ENCODE results near the gene SIPA1L3. TPM values are rescaled to one million over a fixed set of nuclear protein-coding genes. Genes with fewer than 3 reads are reported as not detected.
A peak's percentile ranks its signal among the peaks of the same experiment; 100 is the strongest.
"Not testable (repeated sequence)": the region's sequence is repeated elsewhere in the genome, so short reads cannot be mapped to it uniquely, and the experiment has no call there.

SIPA1L3 gene
- polyA plus RNA-seq, 4 donors = 23.3 to 30.6 (median 23.9) TPM

DNA sequence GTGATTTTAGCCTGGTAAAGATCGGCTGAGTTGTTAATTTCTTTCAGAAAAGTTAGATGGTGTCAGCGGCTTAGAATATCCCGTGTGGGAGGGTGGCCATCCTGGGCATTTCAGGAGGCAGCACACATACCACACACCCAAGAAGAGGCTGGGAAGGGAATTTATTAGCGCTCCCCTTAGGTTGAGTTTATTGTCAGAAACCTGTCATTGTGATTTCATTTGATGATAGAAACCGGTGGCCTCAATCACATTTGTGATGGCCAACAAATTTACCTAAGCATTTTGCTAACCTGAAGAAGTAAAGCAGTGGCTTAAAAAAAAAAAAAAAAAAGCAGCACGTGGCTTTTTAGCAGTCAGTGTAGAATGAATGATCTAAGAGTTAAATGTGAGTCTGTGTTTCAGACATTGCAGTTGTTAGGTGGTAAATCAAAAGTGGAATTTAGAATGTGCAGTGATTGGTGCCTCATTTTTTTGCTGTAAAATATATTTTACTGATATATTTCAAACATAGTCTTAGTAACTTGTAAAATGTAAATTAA, 2.7 kb downstream of the SIPA1L3 start:
- DNase-seq (ENCODE audit: low read depth in 4 of 4, low spot score in 3 of 4) = no peak

DNA sequence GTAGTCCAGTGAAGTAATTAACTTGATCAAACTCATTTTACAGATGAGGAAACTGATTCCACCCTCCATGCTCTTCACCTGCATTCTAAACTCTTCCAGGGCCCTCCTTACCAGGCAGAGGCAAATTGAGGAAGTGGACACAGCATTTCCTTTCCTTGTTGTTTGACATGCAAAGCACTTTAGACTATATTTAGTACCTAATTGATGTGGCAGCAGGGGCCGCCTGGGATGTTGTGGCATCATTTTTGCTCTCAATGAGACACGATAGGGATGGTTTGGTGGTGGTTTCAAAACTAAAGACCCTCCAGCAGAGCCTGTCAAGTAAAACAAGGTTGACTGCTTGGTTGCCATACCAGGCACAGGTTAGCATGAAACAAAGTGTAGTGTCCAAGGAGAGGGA, 7.9 kb downstream of the SIPA1L3 start:
- DNase-seq (ENCODE audit: low read depth in 4 of 4, low spot score in 3 of 4) = no peak

DNA sequence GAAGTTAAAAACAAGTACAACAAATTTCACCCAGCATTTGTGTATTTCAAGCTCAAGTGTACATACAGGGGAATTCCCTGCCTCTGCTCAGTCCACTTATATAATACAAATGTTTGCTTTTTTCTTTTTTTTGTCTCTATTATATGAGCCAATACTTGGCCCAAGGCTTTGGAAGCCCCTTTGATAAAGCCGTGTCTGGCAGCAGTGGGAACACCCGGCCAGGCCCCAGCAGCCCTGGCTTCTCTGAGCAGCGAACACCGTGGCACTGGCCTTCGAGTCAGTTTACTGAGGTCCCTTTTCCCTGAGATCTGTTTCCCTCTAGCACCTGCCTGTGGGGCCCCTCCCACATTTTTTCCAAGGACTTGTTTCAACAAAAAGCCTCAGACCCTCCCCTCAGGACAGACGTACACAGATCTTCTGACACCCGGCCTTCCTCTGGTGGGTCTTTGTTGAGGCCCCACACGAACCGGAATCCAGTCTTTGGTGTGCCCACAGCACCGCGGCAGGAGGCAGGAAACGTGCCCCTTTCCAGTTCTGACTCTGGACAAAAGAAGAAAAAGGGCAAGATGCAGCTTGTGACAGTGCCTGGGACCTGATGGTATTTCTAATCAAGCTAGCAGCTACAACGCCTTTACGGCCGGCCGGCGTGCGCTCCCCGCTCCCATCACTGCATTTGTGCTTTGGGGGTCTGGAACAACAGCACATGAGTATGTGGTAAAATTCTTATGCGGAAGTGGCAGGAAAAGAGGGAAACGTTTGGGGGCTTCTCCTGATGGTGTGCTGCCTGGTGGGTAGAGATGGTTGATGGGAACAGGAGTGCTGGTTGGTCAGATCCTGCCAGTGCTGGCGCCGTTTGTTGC, 13.8 kb downstream of the SIPA1L3 start:
- no peak for DNase-seq (ENCODE audit: low read depth in 4 of 4, low spot score in 3 of 4)

DNA sequence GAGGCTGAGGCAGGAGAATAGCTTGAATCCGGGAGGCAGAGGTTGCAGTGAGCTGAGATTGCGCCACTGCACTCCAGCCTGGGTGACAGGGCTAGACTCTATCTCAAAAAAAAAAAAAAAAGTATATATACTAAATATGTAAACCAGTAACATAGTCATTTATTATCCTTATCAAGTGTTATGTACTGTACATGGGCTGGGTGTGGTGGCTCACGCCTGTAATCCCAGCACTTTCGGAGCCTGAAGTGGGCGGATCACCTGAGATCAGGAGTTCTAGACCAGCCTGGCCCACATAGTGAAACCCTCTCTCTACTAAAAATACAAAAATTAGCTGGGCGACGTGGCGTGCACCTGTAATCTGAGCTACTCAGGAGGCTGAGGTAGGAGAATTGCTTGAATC, 17.6 kb downstream of the SIPA1L3 start:
- not testable (repeated sequence) for DNase-seq (ENCODE audit: low read depth in 4 of 4, low spot score in 3 of 4)

DNA sequence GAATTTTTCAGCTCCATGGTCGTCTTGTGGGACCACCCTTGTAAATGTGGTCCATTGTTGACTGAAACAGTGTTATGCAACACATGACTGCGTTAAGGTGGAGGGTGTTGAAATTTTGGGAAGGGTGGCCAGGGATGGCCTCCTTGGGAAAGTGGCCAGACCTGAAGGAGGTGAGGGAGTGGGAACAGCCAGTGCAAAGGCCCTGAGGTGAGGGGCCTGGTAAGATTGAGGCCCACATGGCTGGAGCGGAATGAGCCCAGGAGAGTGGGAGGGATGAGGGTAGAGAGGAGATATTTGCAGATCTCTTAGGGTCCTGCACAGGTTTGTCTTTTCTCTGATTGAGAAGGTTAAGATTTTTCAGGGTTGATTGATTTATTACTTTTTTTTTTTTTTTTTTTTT, 18.2 kb downstream of the SIPA1L3 start:
- no peak for DNase-seq (ENCODE audit: low read depth in 4 of 4, low spot score in 3 of 4)

DNA sequence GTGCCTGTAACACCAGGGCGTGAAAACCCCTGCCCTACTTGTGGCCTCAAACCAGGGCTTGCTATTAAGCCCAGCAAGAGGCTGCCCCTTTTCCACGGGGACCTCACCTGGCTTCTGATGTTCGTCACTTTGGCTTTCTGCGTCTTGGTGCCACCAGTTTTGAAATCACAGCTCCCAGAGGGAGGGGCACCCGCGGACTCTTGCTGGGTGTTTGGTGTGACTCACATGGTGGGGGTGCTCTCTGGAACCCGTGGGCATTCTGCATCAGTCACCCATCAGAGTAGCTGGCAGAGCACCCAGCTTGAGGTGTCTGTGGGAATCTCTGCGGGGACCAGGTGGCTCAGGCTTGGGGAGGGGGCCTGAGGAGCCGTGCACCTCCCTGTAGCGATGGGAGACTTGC, 19.2 kb downstream of the SIPA1L3 start:
- no peak for DNase-seq (ENCODE audit: low read depth in 4 of 4, low spot score in 3 of 4)

DNA sequence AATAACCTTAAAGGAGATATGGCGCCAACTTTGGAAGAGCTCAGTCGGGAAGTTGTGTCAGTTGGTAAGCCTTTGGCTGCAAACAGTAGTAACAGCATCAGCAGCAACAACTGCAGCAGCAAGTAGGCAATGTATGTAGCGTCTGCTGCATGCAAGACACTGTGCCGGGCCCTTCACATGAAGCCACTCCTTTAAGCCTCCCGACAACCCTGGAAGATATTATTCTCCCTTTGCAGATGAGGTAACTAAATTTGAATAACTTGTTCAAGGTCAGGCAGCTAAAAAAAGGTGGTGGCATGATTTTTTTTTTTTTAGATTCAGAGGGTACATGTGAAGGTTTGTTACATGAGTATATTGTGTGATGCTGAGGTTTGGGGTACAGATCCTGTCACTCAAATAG, 19.7 kb downstream of the SIPA1L3 start:
- DNase-seq (ENCODE audit: low read depth in 4 of 4, low spot score in 3 of 4) = no peak

DNA sequence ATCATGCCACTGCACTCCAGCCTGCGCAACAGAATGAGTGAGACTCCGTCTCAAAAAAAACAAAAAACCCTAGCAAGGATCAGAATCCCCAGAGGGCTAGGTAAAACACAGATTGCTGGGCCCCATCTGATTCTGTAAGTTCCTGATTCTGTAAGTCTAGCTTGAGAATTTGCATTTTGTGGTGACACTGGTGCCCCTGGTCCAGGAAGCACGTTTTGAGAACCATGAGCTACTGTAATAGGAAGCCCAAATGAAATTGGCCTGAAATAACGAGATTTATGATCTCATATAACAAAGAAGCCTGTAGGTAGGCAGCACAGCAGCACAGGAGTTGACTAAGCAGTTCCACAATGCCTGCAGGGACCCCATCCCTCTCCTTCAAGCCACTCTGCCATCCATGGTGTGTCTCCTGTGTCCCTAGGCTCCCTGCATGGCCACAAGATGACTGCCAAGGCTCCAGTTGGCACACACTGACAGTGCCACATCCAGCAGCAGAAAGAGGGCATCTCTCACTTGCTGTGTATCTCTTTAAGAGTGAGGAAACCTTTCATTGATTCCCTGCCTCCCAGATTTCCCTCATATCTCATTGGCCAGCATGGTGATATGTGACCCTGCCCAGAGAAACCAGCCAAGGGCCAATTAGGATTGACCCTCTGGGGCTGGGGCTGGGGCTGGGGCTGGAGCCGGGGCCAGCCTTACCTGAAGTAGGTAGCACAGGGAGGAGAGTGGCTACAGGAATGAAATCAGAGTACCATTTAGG, 21.7 kb downstream of the SIPA1L3 start:
- DNase-seq (ENCODE audit: low read depth in 4 of 4, low spot score in 3 of 4) = no peak

DNA sequence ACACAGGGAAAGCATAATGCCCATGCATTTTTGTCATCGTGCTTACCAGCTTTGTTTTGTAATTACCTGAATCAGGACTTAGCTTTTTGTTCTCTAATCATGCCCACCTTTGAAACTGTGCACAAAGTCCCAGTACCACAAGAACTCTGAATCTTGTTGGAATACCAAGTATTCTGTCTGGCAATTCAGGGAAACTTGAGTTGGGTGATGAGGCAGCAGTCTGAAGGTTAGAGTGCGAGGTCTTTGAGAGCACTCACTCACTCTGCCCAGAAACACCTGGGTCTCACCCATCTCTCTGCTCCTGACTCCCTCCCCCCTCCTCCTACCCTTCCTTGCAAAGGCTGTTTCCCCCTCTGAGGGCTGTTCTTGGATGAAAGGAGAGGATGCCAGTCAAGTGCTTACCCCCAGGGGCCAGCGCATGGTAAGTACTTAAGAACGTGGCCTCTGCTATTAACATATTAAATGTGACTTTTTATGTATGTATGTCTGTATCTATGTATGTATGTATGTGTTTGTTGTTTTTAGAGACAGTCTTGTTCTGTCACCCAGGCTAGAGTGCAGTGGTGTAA, 22.4 kb downstream of the SIPA1L3 start:
- no peak for DNase-seq (ENCODE audit: low read depth in 4 of 4, low spot score in 3 of 4)

DNA sequence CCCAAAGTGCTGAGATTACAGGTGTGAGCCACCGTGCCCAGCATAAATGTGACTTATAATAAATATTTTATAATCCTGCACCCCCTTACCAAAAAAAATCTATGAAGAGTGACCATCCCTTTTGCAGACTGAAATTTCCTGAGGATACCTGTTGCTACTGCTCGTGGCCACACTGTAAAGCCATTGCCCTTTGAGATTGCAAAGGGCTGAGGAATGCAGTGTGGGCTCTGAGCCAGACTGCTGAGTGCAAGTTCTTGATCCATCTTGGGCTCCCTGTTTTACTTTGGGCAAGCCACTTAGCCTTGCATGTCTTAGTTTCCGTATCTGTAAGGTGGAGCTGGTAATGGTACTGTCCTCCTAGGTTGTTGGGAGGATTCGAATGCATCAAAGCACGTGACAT, 23.4 kb downstream of the SIPA1L3 start:
- no peak for DNase-seq (ENCODE audit: low read depth in 4 of 4, low spot score in 3 of 4)

DNA sequence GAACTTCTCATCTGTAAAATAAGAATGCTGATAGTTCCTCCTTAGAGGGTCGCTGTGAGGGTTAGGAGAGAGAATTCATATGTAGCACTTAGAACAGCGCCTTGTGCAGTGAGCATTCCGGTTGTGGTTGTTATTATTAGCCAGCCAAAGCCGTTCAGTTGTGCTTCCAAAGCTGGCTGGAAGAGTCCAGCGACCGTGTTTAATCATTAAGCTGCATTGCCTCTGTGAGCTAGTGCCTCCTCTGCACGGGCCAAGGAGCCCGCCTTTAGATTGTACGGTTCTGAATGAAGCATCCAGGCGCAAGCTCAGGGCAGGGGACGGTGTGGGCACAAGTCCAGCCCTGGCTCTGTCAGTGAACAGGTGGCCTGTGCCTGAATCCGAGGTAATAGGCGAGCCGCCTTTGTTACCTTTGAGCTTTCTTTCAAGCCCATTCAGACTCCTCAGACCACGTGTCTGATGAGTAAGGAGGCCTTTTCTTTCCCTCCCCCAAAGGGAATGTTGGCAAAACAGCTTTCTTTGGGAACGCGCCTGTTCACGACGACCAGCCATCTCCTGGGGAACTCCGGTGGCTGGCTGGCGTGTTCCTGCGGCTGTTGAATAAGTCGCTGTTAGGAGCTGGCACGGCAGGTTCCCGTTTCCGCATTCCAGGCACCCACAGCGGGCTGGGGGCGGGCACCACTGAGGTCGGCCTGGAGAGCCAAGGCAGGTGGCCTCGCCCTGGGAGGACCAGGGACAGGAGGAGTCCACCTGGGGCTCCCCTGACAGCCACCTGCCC, 25.1 kb downstream of the SIPA1L3 start:
- peak in 3 of 4 donors; percentile 69 to 83 (median 80) for DNase-seq (ENCODE audit: low read depth in 4 of 4, low spot score in 3 of 4)

DNA sequence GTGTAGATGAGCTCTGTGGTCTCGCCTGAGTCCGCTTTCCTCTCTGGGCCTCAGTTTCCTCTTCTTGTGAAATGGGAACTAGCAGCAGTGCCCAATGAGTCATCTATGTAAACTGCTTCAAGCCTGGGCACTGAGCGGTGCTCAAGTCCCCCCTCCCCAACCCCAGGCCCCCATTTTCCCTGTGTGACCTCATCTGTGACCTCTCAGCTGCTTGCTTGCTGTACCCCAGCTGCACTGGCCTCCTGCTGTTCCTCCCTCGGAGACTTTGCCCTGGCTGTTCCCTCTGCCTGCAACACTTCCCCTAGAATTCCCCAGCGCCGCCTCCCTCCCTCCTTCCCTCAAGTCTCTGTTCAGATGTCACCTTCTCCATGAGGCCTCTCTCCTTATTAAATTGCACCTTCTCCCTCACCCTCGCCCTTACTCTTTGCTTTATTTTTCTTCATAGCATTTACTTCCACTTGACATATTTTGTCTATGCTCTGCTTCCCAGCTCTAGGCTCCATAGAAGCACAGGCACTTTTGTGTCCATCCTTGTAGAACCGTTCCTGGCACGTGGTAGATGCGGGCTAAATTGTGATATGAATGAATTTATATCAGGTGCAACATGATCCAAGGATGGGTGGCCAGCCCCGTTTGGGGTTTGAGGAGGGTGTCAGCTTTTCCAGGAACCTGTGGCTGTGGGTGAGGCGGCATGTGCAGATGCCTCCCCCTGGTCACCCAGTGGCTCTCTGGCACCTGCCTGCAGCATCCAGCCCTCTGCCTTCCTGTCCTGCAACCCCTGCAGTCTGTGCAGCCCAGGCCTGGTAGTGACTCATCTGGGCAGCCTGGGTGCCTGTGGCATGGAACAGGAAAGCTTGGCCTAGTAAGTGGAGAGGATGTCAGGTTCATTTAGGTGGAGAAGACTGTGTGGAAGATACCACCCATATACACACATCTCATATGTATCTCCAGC, 26.3 kb downstream of the SIPA1L3 start:
- no peak for DNase-seq (ENCODE audit: low read depth in 4 of 4, low spot score in 3 of 4)

DNA sequence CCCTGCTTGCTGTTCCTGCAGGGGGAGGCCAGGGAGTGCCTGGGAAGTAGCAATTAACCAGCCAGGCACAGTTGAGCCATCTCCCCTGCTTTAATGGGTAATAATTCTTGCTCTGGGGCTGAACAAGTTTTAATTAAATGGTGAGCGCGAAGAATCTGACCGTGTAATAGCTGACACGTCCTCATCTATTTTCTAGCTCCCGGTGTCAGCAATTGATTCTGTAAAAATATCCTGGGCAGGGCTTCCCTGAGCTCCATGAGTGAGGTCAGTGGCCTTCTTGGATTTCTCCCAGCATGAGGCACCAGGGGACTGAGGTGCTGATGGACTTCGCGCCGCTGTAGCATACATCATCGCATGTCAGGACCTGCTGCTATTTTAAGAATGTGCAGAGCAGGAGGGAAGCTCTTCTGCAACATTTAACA, 26.9 kb downstream of the SIPA1L3 start:
- no peak for DNase-seq (ENCODE audit: low read depth in 4 of 4, low spot score in 3 of 4)

DNA sequence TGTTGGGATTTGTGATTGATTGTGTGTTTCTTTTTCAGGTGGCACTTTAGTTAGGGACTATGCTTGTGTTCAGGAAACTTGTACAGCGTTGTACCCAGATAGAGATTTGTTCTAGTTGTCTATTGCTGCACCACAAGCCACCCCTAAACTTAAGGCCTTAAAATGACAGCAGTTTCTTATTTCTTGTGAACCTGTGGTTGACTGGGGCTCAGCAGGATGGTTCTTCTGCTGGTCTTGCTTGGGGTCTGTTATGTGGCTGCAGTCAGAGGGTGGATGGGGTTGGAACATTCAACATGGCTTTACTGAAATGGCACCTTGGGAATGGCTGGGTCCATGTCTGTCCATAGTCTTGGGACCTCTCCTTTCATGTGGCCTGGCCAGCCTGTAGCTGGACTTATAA, 28.3 kb downstream of the SIPA1L3 start:
- no peak for DNase-seq (ENCODE audit: low read depth in 4 of 4, low spot score in 3 of 4)

DNA sequence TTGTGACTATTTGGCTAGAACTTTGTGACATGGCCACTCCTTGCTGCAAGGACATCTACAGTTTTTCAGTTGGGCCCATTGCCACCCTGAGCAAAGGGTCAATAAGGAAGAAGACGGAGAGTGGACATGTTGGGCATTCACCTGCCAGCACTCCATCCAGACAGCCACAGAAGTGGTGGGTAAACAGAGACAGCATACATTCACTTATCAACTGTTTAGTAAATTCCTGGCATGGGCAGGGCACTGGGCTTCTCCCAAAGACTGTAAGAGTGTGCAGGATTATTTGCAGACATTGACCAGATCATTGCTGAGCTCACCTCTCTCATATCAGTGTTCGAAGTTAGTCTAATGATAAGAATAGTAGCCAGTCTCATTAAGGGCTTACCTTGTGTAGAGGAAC, 29.2 kb downstream of the SIPA1L3 start:
- no peak for DNase-seq (ENCODE audit: low read depth in 4 of 4, low spot score in 3 of 4)

DNA sequence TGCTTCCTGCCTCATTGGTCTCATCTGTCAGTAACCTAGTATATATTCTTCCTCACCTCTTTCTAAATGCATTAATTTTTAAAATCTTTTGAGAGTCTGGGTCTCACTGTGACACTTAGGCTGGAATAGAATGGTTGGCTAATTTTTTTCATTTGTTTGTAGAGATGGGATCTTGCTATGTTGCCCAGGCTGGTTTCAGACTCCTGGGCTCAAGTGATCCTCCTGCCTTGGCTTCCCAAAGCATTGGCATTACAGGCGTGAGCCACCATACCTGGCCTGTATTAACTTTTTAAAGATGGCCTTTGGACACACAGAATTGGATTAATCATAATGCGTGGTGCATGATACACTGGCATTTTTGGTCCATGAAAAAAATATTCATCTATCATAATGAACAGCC, 29.9 kb downstream of the SIPA1L3 start:
- no peak for DNase-seq (ENCODE audit: low read depth in 4 of 4, low spot score in 3 of 4)

DNA sequence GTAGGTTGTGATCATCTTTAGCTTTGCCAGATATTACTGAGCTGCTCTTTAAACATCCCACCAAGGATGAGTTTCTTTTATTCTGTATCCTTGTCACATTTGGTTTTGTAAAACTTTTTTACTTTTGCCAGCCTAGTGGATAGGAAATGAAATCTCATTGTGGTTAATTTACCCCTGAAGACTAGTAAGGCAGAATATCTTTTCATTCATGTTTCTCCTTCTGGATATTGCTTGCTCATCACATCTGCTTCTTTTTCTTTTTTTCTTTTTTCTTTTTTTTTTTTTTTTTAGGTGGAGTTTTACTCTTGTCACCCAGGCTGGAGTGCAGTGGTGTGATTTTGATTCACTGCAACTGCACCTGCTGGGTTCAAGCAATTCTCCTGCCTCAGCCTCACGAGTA, 31.3 kb downstream of the SIPA1L3 start:
- DNase-seq (ENCODE audit: low read depth in 4 of 4, low spot score in 3 of 4) = no peak

DNA sequence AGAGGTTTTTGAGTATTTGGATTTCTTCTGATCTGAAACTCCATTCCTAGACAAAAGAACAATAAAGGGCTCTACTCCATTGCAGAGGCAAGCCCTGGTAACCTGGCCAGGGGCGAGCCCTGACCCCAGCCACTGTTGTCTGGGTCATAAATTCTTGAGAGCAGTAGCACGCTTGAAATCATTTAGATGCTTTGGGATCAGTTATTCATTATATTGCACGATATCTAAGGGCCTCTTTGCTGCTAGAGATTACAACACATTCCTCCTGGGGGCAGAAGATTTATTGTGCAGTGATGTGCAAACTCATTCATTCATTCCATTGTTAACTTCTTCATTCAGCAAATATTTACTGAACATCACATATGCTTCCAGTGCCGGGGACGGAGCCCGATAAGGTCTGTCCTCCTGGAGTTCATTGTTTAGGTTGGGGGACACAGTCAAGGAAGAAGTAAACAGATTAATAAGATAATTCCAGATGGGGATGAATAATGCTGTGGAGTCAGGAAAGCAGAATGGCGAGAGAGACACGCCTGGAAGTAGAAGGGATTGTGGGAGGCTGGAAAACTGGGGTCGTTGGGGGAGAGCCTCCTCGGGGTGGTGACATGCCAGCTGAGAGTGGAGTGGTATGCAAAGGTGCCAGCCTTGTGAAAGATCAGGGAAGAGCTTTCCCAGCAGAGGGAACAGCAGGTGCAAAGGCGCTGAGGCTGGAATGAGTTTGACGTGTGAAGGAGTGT, 34.9 kb downstream of the SIPA1L3 start:
- DNase-seq (ENCODE audit: low read depth in 4 of 4, low spot score in 3 of 4) = no peak

DNA sequence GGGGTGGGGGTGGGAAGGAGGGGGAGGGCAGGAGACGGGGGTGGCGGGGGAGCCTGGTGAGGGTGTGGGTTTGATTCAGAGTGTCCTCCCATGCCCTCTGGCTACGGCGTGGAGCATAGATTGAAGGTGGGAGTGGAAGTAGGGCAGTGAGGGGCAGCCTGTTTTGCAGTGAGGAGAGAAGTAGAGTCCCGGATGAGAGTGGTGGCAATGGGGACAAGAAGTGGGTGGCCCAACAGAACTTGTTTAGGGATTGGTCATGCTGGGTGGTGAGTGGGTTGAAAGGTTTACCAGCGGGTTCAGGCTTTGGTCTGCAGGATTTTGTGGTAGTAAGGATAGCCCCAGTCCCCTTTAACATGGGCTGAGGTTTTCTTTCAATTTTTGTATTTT, 35.5 kb downstream of the SIPA1L3 start:
- DNase-seq (ENCODE audit: low read depth in 4 of 4, low spot score in 3 of 4) = no peak

All from right renal pelvis (tissue), 4 donors.